ENCODE measurements around the gene KLF13.

DNA sequence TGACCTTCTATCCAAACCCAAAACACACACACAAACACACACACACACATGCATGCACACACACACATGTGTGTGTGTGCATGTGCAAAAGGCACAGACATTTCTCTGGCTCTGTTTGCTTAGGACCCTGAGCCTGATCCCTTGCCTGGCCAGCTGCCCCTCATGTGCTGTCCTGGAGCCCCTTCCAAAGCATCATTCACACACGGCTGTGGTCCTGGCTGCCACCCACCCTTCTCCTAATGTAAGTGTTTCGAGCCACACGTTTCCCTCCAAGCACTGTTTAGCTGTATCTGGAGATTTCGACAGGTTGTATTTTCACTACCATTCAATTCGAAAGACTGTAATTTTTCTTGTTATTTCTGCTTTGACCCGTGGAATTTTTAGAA lies 45.8 kb upstream of the KLF13 start:
- TF ChIP-seq, protein P1, sequence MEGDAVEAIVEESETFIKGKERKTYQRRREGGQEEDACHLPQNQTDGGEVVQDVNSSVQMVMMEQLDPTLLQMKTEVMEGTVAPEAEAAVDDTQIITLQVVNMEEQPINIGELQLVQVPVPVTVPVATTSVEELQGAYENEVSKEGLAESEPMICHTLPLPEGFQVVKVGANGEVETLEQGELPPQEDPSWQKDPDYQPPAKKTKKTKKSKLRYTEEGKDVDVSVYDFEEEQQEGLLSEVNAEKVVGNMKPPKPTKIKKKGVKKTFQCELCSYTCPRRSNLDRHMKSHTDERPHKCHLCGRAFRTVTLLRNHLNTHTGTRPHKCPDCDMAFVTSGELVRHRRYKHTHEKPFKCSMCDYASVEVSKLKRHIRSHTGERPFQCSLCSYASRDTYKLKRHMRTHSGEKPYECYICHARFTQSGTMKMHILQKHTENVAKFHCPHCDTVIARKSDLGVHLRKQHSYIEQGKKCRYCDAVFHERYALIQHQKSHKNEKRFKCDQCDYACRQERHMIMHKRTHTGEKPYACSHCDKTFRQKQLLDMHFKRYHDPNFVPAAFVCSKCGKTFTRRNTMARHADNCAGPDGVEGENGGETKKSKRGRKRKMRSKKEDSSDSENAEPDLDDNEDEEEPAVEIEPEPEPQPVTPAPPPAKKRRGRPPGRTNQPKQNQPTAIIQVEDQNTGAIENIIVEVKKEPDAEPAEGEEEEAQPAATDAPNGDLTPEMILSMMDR (conservative IDR thresholded peaks at IDR 0.05; ENCODE audit: low read depth, low read length), result no peak
- TF ChIP-seq EZH2 (IDR thresholded peaks at IDR 0.05; ENCODE audit: borderline replicate concordance, low read depth, low read length, poor library complexity, severe bottlenecking), result no peak
